ENCODE measurements around the gene TMPRSS7. TPM values are rescaled to one million over a fixed set of nuclear protein-coding genes. Genes with fewer than 3 reads are reported as not detected.

Gene TMPRSS7
- total RNA-seq, 1 donor from 2014 or later, result 0.12 TPM

DNA sequence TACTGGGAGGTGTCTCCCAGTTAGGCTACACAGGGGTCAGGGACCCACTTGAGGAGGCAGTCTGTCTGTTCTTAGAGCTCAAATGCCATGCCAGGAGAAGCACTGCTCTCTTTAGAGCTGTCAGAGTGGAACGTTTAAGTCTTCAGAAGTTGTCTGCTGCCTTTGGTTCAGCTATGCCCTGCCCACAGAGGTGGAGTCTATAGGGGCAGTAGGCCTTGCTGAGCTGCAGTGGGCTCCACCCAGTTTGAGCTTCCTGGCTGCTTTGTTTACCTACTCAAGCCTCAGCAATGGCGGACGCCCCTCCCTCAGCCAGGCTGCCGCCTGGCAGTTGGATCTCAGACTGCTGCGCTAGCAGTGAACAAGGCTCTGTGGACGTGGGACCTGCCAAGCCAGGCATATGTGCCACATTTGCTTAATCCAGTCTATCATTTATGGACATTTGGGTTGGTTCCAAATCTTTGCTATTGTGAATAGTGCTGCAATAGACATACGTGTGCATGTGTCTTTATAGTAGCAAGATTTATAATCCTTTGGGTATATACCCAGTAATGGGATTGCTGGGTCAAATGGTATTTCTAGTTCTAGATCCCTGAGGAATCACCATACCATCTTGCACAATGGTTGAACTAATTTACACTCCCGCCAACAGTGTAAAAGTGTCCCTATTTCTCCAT lies 38.0 kb downstream of the TMPRSS7 start:
- DNase-seq (ENCODE audit: low spot score), result peak; percentile 53

GRCh38 chr3:112074006-112074405 lies 39.5 kb downstream of the TMPRSS7 start:
- DNase-seq (ENCODE audit: low spot score), result no peak

DNA sequence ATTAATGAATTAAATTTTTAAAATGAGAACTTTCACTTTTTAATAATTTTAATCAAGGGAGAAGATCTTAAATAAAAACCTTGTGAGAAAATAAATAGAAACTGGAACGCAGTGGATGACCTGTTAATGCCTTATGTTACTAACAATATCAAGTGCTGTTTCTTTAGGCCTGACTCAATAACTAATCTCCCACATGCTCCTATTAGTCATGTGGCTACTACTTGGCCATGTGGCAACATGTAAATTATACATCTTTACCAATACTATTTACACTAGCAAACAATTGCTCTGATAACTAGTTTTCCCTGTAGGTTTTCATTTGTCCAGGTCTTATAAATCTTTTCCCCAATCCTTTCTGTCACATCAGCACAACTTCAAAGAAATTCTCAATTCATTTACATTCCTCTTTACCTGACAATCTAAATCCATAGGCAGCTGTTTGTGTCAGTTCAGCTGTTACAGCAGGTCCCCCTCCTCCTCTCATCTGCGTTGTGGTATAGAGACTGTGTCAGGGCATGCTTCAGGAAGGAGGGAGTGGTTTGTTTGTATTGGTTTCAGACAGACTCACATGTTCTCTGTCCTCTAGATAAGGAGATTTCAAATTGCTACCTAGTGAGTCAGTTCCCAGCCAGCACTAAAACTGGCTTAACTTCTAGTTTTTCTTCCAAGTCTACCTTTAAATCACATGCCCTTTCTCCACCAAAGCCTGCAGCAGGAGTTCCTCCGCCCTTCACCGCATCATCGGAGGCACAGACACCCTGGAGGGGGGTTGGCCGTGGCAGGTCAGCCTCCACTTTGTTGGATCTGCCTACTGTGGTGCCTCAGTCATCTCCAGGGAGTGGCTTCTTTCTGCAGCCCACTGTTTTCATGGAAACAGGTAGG lies 40.3 kb downstream of the TMPRSS7 start:
- DNase-seq (ENCODE audit: low spot score), result peak; percentile 68

DNA sequence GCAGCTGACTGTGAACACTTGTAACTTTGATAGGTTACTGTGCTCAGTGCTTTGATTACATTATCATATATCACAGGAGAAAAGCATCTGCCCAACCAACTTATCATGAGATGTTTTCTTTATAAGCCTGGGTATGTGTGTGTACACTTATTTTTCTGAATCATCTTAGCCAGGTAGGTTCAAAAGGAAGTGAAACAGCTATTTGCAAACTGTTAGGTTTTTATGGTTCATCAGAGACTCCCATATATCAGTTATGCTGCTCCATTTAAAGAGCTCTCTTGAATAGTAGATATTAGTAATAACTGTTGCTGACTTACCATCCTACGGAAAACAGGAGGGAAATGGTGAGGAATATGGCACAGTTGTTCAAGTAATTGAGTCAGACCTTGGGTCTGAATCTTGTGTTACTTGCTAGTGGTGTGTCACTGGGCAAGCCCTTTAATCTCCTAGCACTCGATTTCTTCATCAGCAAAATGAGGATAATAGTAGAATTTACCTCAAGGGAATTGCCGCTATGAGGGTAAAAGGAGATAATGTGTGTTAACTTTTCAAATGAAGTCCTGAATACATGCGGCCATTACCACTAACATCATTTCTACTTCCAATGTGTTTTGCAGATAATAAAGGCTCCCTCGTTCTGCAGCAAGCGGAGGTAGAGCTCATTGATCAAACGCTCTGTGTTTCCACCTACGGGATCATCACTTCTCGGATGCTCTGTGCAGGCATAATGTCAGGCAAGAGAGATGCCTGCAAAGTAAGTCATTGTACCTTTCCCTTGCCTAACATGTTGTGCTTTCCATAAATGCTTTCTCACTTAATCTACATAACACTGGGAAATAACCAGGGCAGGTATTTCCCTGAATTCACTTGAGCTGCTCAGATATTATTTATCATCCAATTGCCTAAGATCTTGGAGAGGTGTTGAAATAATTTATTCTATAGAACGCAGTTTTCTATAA lies 43.9 kb downstream of the TMPRSS7 start:
- no peak for DNase-seq (ENCODE audit: low spot score)

DNA sequence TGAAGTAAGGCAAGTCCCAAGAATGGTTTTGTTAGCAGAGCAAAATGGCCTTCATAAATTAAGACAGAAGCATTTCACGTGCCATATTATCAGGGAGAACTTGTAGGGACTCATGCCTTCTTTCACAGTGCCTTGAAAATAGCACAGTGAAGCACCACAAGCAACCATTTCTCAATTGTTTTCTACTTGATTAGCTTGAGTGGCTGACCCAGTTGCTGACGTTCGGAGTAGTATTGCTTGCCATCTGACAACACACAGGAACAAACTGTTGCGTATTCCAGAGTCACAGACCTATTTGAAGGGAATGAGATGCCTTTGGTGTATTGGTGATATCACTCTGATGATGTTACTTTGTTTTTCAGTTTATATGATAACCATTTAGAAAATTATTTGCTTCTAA lies 48.7 kb downstream of the TMPRSS7 start:
- no peak for DNase-seq (ENCODE audit: low spot score)

- DNase-seq (ENCODE audit: low spot score), result peak; percentile 68
Observed at GRCh38 chr3:112084980-112085705, 50.6 kb downstream of the TMPRSS7 start.

GRCh38 chr3:112085735-112086075 lies 51.2 kb downstream of the TMPRSS7 start:
- DNase-seq (ENCODE audit: low spot score), result no peak

GRCh38 chr3:112086076-112086854 lies 51.7 kb downstream of the TMPRSS7 start, which contains the start of gene C3orf52:
C3orf52 (plus strand) TSS chr3:112086389; CDS start chr3:112086408, 19 bp downstream.
- DNase-seq (ENCODE audit: low spot score), result peak; percentile 87

DNA sequence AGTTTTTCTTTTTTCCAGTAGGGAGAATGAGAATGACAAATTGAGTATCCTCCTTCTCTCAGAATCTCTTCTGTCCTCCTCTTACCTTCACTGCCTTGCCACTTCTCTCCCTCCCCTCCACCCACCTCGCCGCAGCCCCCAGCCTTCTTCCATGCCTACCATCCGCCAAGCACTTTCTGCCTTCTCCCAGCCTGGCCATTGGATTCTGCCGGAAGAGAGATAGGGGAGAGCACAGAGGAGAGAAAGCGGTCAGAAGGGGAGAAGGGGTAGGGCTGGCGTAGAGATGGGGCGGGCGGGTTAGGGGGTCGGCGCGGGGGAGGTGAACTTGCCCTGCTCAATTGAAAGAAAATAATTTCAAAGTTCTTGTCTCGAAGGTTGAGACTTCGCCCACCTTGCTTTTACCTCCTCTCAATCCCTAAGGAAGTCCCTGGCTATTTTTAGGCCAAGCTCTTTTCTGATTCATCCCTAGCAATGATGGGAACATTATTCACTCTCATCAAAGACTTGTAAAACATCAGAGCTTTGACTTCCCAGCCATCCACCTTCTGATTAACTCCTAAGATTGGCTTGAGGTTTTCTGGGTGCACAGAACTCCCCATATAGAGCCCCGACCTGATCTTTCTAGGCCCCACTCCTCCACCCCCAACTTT lies 52.5 kb downstream of the TMPRSS7 start:
- no peak for DNase-seq (ENCODE audit: low spot score)

GRCh38 chr3:112087746-112088145 lies 53.2 kb downstream of the TMPRSS7 start:
- DNase-seq (ENCODE audit: low spot score), result no peak

DNA sequence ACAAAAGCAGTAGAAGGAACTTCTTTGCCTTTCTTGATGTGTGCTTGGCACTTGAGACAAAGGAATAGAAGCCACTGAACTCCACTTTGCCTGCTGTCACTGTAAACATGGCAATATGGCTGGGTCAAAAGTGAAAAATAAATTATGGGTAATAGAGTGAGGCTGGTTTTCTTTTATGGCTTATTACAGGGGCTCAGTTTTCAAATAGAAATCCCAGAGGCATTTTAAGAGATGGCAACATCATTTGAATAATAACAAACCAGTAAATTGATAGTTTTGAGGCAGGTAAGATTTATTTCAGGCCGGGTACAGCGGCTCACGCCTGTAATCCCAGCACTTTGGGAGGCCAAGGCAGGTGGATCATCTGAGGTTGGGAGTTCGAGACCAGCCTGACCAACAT lies 54.4 kb downstream of the TMPRSS7 start:
- DNase-seq (ENCODE audit: low spot score), result no peak

DNA sequence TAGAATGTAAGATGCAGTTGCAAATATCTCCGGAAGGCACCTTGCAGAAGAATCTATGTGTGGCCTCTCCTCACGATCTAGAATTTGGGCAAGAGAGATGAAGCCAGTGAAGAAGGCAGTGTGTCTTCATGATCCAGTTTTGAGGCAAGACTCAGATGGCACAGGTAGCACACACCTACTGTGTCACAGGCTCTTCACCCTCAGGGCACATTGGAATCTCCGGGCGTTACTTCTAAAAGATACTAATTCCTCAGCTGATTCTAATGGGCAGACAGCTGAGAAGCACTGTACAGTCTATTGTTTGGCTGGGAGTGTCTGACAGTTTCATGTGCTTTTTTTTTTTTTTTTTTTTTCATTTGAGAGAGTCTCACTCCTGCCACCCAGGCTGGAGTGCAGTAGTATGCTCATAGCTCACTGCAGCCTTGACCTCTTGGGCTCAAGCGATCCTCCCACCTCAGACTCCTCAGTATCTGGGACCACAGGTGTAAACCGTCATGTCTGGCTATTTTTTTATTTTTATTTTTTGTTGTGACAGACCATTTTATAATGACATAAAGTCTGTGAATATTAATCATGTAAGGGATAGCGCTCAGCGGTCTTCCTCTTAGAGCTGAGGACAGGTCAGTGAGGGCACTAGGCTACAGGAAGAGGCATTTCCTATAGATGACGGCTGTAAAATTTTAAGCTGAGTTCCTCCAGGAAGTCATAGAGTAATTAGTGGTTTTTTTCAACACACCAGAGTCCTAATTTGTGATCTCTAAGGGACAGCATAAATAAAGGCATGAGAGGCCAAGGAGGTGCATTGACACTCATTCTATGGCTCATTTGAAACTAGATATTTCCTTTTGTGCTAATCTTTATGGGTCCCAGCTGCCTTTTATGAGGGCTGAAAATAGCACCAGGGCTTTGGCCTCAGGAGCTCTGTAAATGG lies 55.7 kb downstream of the TMPRSS7 start:
- no peak for DNase-seq (ENCODE audit: low spot score)

GRCh38 chr3:112090887-112091586 lies 56.5 kb downstream of the TMPRSS7 start:
- DNase-seq (ENCODE audit: low spot score), result no peak

DNA sequence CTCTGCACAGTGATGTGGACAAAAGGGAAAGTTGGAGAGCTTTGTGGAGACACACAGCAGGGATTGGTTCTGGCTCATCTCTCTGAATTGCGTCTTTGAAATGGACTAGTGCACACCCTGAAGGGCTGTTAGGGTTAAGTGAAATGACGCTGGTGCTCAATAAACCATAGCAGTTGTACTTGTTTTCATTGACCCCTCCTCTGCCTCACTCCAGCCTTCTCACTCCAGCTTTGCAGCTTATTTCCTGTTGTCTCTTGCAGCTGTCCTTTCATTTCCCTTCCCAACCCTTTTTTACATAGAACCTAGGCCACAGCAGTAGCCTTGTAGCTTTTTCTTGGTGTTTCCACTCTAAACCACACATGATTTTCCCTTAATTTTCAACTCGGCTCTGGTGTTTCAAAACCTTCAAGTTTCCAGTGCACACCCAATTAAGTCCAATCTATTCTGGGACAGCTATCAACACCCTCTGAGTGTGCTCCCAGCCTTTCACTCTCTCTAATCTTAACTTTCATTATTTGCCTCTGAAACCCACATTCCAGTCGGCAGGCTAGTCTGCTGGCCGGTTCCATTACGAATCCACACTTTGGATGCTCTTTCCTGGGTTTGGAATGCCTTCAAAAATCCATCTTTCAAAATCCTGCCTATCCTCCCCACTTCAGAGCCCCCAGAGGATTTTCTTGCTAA lies 58.1 kb downstream of the TMPRSS7 start:
- DNase-seq (ENCODE audit: low spot score), result no peak

- DNase-seq (ENCODE audit: low spot score), result no peak
Observed at GRCh38 chr3:112093180-112093522, 58.6 kb downstream of the TMPRSS7 start.

- DNase-seq (ENCODE audit: low spot score), result no peak
Observed at GRCh38 chr3:112095731-112096130, 61.2 kb downstream of the TMPRSS7 start.

DNA sequence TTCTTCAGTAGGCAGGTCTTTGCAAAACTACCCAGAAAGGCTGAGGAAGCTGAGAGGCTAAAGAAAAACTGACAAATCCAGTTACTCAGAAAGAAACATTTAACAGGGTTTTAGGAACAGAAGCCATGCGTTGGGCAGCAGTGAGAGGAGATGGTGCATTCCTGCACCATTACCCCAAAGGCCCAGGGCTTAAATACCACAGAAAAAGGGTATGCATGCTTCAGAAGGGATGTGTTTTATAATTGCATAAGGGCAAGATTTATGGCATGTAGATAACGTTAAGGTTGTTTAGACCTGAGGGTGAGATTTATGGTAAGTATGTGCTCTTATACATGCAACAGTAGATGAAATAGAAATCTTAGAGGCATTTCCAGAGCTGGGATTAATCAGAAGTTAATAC lies 61.6 kb downstream of the TMPRSS7 start:
- no peak for DNase-seq (ENCODE audit: low spot score)

DNA sequence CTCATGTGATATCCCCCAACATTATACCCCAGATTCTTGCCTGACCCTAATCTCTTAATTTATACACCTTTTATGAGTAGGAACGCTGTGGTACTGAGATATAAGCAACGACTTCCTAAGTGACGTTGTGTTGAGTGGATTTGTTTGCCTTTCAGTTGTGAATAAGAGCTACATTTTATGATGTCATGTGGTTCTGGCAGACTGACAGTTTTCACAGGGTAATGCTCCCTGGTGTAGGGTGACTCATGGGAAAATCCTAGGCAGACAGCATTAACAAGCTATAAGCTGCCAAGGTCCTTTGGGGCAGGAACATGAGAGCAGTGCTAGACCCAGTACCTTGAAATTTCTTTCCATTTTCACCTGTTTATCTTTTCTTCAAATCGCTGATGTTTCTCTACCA lies 62.8 kb downstream of the TMPRSS7 start:
- peak; percentile 78 for DNase-seq (ENCODE audit: low spot score)

Measured in mucosa of gallbladder (tissue), 1 donor.